ENCODE measurements around the gene ARHGEF10L. TPM values are rescaled to one million over a fixed set of nuclear protein-coding genes. Genes with fewer than 3 reads are reported as not detected.

ARHGEF10L gene
- total and polyA plus RNA-seq, 3 experiments from 2014 or later, result 0.24 to 0.26 TPM; not detected in 1

GRCh38 chr1:17629460-17629859 is 90.0 kb downstream of the ARHGEF10L start:
- Mint-ChIP-seq H3K4me3 (no peak overlapping the region), H3K9me3 (no peaks in the 10 kb centered on the region), H3K36me3 (no peaks in the 10 kb centered on the region), H3K27ac (no peak overlapping the region), H3K27me3 (no peaks in the 10 kb centered on the region), H3K4me1 (no peaks in the 10 kb centered on the region)
- no peak for DNase-seq
- ChIA-PET CTCF (no interaction called here), POLR2A (no interaction called here)
- no peaks in the 10 kb centered on the region for H3K27me3 ChIP-seq (ENCODE audit: insufficient read depth, low read length, poor library complexity, severe bottlenecking)
- no peaks in the 10 kb centered on the region for H3K9me3 ChIP-seq (ENCODE audit: low read length)
- no peaks in the 10 kb centered on the region for H3K36me3 ChIP-seq (ENCODE audit: insufficient read depth, low read length)
- H3K4me3 ChIP-seq (ENCODE audit: low read length), result no peak overlapping the region
- no peak overlapping the region for H3K27ac ChIP-seq (ENCODE audit: low read depth, low read length)
- no peaks in the 10 kb centered on the region for H3K4me1 ChIP-seq (ENCODE audit: insufficient read depth, low read length)

GRCh38 chr1:17630048-17630830 is 90.7 kb downstream of the ARHGEF10L start:
- H3K4me3 ChIP-seq (ENCODE audit: low read length), result no peak overlapping the region
- POLR2A ChIA-PET, result no interaction called here
- no peaks in the 10 kb centered on the region for H3K36me3 ChIP-seq (ENCODE audit: insufficient read depth, low read length)
- Mint-ChIP-seq H3K9me3 (no peaks in the 10 kb centered on the region), H3K27ac (no peak overlapping the region), H3K27me3 (no peaks in the 10 kb centered on the region), H3K4me3 (no peak overlapping the region), H3K4me1 (no peaks in the 10 kb centered on the region), H3K36me3 (no peaks in the 10 kb centered on the region)
- no peak overlapping the region for H3K27ac ChIP-seq (ENCODE audit: low read depth, low read length)
- H3K4me1 ChIP-seq (ENCODE audit: insufficient read depth, low read length), result no peaks in the 10 kb centered on the region
- DNase-seq, result no peak
- H3K9me3 ChIP-seq (ENCODE audit: low read length), result no peaks in the 10 kb centered on the region
- no peaks in the 10 kb centered on the region for H3K27me3 ChIP-seq (ENCODE audit: insufficient read depth, low read length, poor library complexity, severe bottlenecking)
- CTCF ChIA-PET, result no interaction called here

DNA sequence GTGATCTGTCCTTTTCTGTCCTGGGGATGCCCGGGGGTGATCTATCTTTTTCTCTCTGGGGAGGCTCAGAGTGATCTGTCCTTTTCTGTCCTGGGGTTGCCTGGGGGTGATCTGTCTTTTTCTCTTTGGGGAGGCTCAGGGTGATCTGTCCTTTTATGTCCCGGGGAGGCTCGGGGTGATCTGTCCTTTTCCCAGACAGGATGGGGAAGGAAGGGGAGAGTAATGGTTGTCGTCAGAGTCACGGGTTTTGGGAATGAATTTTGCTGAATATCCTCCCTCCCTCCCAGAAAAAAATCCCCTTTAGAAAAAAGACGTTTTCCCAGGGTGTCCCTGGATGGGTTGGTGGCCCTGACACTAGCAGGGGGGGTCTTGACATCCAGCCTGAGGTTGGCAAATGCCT is 91.5 kb downstream of the ARHGEF10L start:
- no peak overlapping the region for H3K4me3 ChIP-seq (ENCODE audit: low read length)
- no peaks in the 10 kb centered on the region for H3K27me3 Mint-ChIP-seq
- CTCF ChIA-PET, result no interaction called here
- no peaks in the 10 kb centered on the region for H3K4me1 ChIP-seq (ENCODE audit: insufficient read depth, low read length)
- H3K27me3 ChIP-seq (ENCODE audit: insufficient read depth, low read length, poor library complexity, severe bottlenecking), result no peaks in the 10 kb centered on the region
- no peak overlapping the region for H3K27ac ChIP-seq (ENCODE audit: low read depth, low read length)
- no peaks in the 10 kb centered on the region for H3K36me3 ChIP-seq (ENCODE audit: insufficient read depth, low read length)
- H3K27ac Mint-ChIP-seq, result no peak overlapping the region
- H3K9me3 ChIP-seq (ENCODE audit: low read length), result no peaks in the 10 kb centered on the region
- no peak overlapping the region for H3K4me3 Mint-ChIP-seq
- POLR2A ChIA-PET, result no interaction called here
- no peaks in the 10 kb centered on the region for H3K4me1 Mint-ChIP-seq
- H3K36me3 Mint-ChIP-seq, result no peaks in the 10 kb centered on the region
- no peaks in the 10 kb centered on the region for H3K9me3 Mint-ChIP-seq
- no peak for DNase-seq

DNA sequence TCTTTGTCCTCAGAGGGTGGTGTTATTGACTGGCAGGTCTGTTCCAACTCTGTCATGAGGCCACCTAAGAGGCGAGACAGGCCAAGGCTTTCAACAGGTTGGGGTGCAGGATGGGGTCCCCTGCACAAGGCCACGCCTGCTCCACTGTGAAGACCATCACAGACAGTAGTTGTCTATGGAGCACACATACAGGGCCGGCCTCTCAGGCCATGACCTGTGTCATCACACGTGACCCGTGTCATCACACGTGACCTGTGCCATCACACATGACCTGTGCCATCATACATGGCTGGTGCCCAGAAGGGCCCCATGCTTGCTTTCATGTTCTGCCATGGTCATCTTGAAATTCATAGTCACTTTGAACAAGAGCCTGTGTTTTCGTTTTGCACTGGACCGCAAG is 91.9 kb downstream of the ARHGEF10L start:
- H3K27ac ChIP-seq (ENCODE audit: low read depth, low read length), result no peak overlapping the region
- no peaks in the 10 kb centered on the region for H3K36me3 Mint-ChIP-seq

GRCh38 chr1:17632106-17632505 is 92.6 kb downstream of the ARHGEF10L start:
- ChIA-PET CTCF (no interaction called here), POLR2A (no interaction called here)
- H3K4me3 ChIP-seq (ENCODE audit: low read length), result no peak overlapping the region
- H3K27ac ChIP-seq (ENCODE audit: low read depth, low read length), result no peak overlapping the region
- H3K4me1 Mint-ChIP-seq, result no peaks in the 10 kb centered on the region
- no peak for DNase-seq
- H3K4me1 ChIP-seq (ENCODE audit: insufficient read depth, low read length), result no peaks in the 10 kb centered on the region
- peaks cover 0 to 3% of the 10 kb centered on the region in 2 donors for H3K27me3 Mint-ChIP-seq
- no peaks in the 10 kb centered on the region for H3K9me3 ChIP-seq (ENCODE audit: low read length)
- H3K27ac Mint-ChIP-seq, result no peak overlapping the region
- H3K27me3 ChIP-seq (ENCODE audit: insufficient read depth, low read length, poor library complexity, severe bottlenecking), result no peaks in the 10 kb centered on the region
- H3K36me3 ChIP-seq (ENCODE audit: insufficient read depth, low read length), result no peaks in the 10 kb centered on the region
- H3K36me3 Mint-ChIP-seq, result no peaks in the 10 kb centered on the region
- H3K9me3 Mint-ChIP-seq, result no peaks in the 10 kb centered on the region
- H3K4me3 Mint-ChIP-seq, result no peak overlapping the region

More for the DNA sequence above, 91.9 kb downstream of the ARHGEF10L start:
- Mint-ChIP-seq H3K27me3 (no peaks in the 10 kb centered on the region), H3K4me1 (no peaks in the 10 kb centered on the region), H3K27ac (peak overlapping the region in 1 of 8 donors; percentile 24), H3K9me3 (no peaks in the 10 kb centered on the region), H3K4me3 (no peak overlapping the region)
- Histone ChIP-seq H3K4me3 (ENCODE audit: low read length) (no peak overlapping the region), H3K4me1 (ENCODE audit: insufficient read depth, low read length) (no peaks in the 10 kb centered on the region), H3K27me3 (ENCODE audit: insufficient read depth, low read length, poor library complexity, severe bottlenecking) (no peaks in the 10 kb centered on the region), H3K9me3 (ENCODE audit: low read length) (no peaks in the 10 kb centered on the region), H3K36me3 (ENCODE audit: insufficient read depth, low read length) (no peaks in the 10 kb centered on the region)
- ChIA-PET CTCF (no interaction called here), POLR2A (no interaction called here)
- DNase-seq, result no peak

DNA sequence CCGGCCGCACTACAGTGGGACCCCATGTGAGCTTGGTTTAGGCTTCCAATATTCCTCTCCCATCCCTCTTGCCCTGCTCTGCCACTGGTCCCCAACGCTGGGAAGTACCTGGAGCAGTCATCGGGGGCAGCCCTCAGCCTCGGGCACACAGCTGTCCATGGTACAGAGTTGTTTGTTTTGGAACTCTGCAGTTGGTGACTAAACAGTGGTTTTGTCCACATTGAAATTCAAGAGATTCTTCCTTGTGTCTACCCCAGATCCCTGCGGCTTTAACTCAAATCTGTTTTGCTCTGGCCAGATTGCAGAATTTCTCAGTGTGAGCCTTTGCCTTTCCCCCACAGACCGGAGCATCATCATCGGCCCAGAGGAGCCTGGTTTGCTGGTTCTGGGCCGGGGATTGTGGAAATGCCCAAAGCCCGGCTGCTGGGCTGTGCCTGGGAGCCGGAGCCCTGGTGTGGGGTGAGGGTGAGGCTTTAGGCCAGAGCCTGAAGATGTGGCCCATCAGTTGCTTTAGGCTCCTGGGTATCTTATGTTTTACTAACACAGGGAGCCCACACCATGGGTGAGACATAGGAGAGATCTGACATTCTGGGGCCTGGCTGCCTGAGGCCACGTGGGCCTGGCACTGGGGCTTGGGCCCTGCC is 93.2 kb downstream of the ARHGEF10L start:
- ChIA-PET CTCF (no interaction called here), POLR2A (no interaction called here)
- DNase-seq, result no peak
- Mint-ChIP-seq H3K9me3 (no peaks in the 10 kb centered on the region), H3K4me3 (no peak overlapping the region), H3K4me1 (no peaks in the 10 kb centered on the region), H3K27me3 (peaks cover 0 to 3% of the 10 kb centered on the region in 2 donors), H3K36me3 (no peaks in the 10 kb centered on the region), H3K27ac (no peak overlapping the region)
- no peaks in the 10 kb centered on the region for H3K36me3 ChIP-seq (ENCODE audit: insufficient read depth, low read length)
- H3K9me3 ChIP-seq (ENCODE audit: low read length), result no peaks in the 10 kb centered on the region
- no peaks in the 10 kb centered on the region for H3K4me1 ChIP-seq (ENCODE audit: insufficient read depth, low read length)
- no peaks in the 10 kb centered on the region for H3K27me3 ChIP-seq (ENCODE audit: insufficient read depth, low read length, poor library complexity, severe bottlenecking)
- no peak overlapping the region for H3K4me3 ChIP-seq (ENCODE audit: low read length)
- no peak overlapping the region for H3K27ac ChIP-seq (ENCODE audit: low read depth, low read length)

DNA sequence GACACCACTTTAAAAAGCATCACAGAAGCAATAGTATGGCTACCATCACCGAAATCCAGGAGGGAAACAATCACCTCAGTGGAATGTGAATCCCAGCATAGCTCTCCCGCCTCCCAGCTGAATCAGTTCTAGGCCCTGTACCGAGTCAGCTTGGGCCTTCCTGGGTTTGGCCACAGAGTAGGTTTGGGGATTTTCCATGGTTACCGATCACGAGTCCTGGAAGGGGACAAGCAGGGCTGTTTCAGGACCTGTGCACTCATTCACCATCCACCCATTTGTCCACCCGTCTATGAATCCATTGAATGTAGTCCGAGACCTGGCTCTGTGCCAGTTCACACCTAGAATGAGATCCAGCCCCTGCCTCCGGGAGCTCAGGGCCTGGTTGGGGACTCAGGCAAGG is 94.2 kb downstream of the ARHGEF10L start:
- Mint-ChIP-seq H3K27me3 (peaks cover 0 to 3% of the 10 kb centered on the region in 2 donors), H3K4me1 (no peaks in the 10 kb centered on the region), H3K36me3 (no peaks in the 10 kb centered on the region), H3K9me3 (no peaks in the 10 kb centered on the region), H3K4me3 (no peak overlapping the region), H3K27ac (no peak overlapping the region)
- no peak for DNase-seq
- H3K36me3 ChIP-seq (ENCODE audit: insufficient read depth, low read length), result no peaks in the 10 kb centered on the region
- H3K27me3 ChIP-seq (ENCODE audit: insufficient read depth, low read length, poor library complexity, severe bottlenecking), result no peaks in the 10 kb centered on the region
- ChIA-PET POLR2A (no interaction called here), CTCF (no interaction called here)
- no peaks in the 10 kb centered on the region for H3K9me3 ChIP-seq (ENCODE audit: low read length)
- H3K4me1 ChIP-seq (ENCODE audit: insufficient read depth, low read length), result no peaks in the 10 kb centered on the region
- H3K27ac ChIP-seq (ENCODE audit: low read depth, low read length), result no peak overlapping the region
- H3K4me3 ChIP-seq (ENCODE audit: low read length), result no peak overlapping the region

GRCh38 chr1:17635276-17635675 is 95.8 kb downstream of the ARHGEF10L start:
- Histone ChIP-seq H3K27ac (ENCODE audit: low read depth, low read length) (no peak overlapping the region), H3K4me1 (ENCODE audit: insufficient read depth, low read length) (no peaks in the 10 kb centered on the region), H3K4me3 (ENCODE audit: low read length) (no peak overlapping the region), H3K27me3 (ENCODE audit: insufficient read depth, low read length, poor library complexity, severe bottlenecking) (no peaks in the 10 kb centered on the region), H3K36me3 (ENCODE audit: insufficient read depth, low read length) (no peaks in the 10 kb centered on the region), H3K9me3 (ENCODE audit: low read length) (no peaks in the 10 kb centered on the region)
- POLR2A ChIA-PET, result no interaction called here
- no peak for DNase-seq
- Mint-ChIP-seq H3K9me3 (no peaks in the 10 kb centered on the region), H3K36me3 (no peaks in the 10 kb centered on the region), H3K27me3 (peaks cover 3 to 6% of the 10 kb centered on the region in 2 donors), H3K27ac (no peak overlapping the region), H3K4me3 (no peak overlapping the region), H3K4me1 (no peaks in the 10 kb centered on the region)
- CTCF ChIA-PET, result no interaction called here
